ENCODE data around the gene PITPNC1. TPM values are rescaled to one million over a fixed set of nuclear protein-coding genes. Genes with fewer than 3 reads are reported as not detected.
A peak's percentile ranks its signal among the peaks of the same experiment; 100 is the strongest.

PITPNC1 gene
- total and polyA plus RNA-seq, 2 of the 13 experiments (the other 11 are each of a cell fraction or from before 2014, with no cell fraction given), result 4.1 to 5.7 TPM

- TF ChIP-seq HOXA3 (CRISPR knock-in tag; IDR thresholded peaks at IDR 0.05) (peak; percentile 29; the same call in 1 of the 2 replicates), FOXA3 (CRISPR knock-in tag; IDR thresholded peaks at IDR 0.05) (peak; percentile 73; the same call in 1 of the 2 replicates), HNF1A (IDR thresholded peaks at IDR 0.05; ENCODE audit: low read depth) (0 out of 2 replicates have a peak, but pooled peaks have one; percentile 11), HNF1A (CRISPR knock-in tag; IDR thresholded peaks at IDR 0.05; ENCODE audit: borderline replicate concordance) (no peak), ZBTB33 (CRISPR knock-in tag; IDR thresholded peaks at IDR 0.05) (peak; percentile 86; the same call in 1 of the 2 replicates), PPARG (CRISPR knock-in tag; conservative IDR thresholded peaks at IDR 0.05) (peak; percentile 46; the same call in 1 of the 2 replicates), ESRRA (CRISPR knock-in tag; IDR thresholded peaks at IDR 0.05; ENCODE audit: low read depth) (peak; percentile 55; the same call in 1 of the 2 replicates)
These were observed 13.7 kb downstream of the PITPNC1 start (continued) for GRCh38 chr17:67390646-67391361.
